Esophagus muscularis mucosa (tissue), 4 donors: ENCODE data around the gene OR4D1.

ENCODE experiments used
- EP300 ChIP-seq: sonication (generic); formaldehyde crosslinking; IDR thresholded peaks from one replicate; pipeline ENCODE4 v1.6.1; 2017; ENCODE audit warnings: antibody characterized with exemption
- POLR2A ChIP-seq: fragments of 450-650 bp; IDR thresholded peaks from one replicate; pipeline ENCODE4 v1.6.1; 2017; ENCODE audit warnings: antibody characterized with exemption, moderate library complexity, mild to moderate bottlenecking, low read depth
- POLR2AphosphoS5 ChIP-seq, 2 donors: sonication (generic); formaldehyde crosslinking; IDR thresholded peaks; one replicate each; pipeline ENCODE4 v1.6.1; 2017; ENCODE audit warnings: antibody characterized with exemption in 2 of 2
- TF ChIP-seq, protein P1 (sequence below), 3 experiments: fragments of 200-600 bp in 2 of 3; fragments of 450-650 bp in 1 of 3; sonication (generic) in 2 of 3; IDR thresholded peaks; one replicate each; pipeline ENCODE4 v1.5.1; 2017 to 2019; ENCODE audit warnings: antibody characterized with exemption in 3 of 3, mild to moderate bottlenecking in 2 of 3, moderate library complexity in 1 of 3

DNA sequence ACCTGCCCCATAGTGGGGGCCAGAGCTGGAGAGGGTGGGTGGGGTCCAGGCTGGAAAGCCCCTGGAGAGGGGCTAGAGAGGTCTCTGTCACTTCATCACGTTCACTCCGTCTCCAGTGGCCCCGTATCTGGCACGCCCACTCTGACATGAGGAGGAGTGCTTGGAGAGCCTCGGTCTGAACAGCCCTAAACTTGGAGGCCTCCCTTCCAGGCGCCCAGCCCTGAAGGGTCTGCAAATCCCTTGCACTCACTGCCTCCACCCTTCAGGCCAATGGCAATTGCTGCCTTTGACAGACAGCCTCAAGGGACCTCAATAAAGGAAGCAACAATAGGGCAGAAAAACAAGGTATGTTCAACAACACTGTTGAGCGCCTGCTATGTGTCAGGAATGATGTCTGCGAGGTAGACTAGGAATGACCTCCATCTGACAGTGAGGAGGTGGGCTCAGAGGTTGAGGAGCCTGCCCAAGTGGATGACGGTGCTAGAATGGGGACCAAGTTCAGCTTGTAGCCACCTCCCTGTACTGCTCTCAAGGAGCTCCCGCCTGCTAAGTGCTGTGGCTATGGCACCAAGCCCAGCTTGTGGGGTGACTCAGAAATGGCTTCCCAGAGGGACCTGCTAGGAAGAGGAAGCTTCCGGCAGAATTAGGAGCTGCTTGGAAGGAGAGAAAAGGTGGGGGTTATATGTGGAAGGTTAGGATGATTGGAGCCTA lies 41.4 kb downstream of the OR4D1 start:
- TF ChIP-seq, protein P1, sequence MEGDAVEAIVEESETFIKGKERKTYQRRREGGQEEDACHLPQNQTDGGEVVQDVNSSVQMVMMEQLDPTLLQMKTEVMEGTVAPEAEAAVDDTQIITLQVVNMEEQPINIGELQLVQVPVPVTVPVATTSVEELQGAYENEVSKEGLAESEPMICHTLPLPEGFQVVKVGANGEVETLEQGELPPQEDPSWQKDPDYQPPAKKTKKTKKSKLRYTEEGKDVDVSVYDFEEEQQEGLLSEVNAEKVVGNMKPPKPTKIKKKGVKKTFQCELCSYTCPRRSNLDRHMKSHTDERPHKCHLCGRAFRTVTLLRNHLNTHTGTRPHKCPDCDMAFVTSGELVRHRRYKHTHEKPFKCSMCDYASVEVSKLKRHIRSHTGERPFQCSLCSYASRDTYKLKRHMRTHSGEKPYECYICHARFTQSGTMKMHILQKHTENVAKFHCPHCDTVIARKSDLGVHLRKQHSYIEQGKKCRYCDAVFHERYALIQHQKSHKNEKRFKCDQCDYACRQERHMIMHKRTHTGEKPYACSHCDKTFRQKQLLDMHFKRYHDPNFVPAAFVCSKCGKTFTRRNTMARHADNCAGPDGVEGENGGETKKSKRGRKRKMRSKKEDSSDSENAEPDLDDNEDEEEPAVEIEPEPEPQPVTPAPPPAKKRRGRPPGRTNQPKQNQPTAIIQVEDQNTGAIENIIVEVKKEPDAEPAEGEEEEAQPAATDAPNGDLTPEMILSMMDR (IDR thresholded peaks at IDR 0.05): no peak
- no peak for TF ChIP-seq POLR2AphosphoS5 (IDR thresholded peaks at IDR 0.05)
- no peak for TF ChIP-seq POLR2A
- no peak for TF ChIP-seq EP300
